Activated CD4-positive, alpha-beta memory T cell treated with anti-CD3 and anti-CD28 coated beads, Interleukin-2, amount 10 ng/mL, durations not matched to agents 7 days and 5 days (primary cell): ENCODE data around the gene KDM4B. TPM values are rescaled to one million over a fixed set of nuclear protein-coding genes. Genes with fewer than 3 reads are reported as not detected.
"Not testable (repeated sequence)": the region's sequence is repeated elsewhere in the genome, so short reads cannot be mapped to it uniquely, and the experiment has no call there.

Experiments
- CTCF ChIA-PET: fragments of 350-600 bp; sonication (Branson Sonifier 250); formaldehyde crosslinking; loops from one replicate; lab custom pipeline; 2021; ENCODE audit warnings: antibody characterized with exemption, inconsistent platforms; lab: Charles Lee
- POLR2A ChIA-PET: fragments of 350-600 bp; sonication (Branson Sonifier 250); formaldehyde crosslinking; loops from one replicate; lab custom pipeline; 2021; ENCODE audit warnings: antibody characterized with exemption; lab: Charles Lee
- DNase-seq: peaks from one replicate; pipeline ENCODE4 v3.0.0-alpha.2; 2020
- H3K27ac Mint-ChIP-seq: one replicate; pipeline ENCODE4 v1.8.0; 2021; ENCODE audit warnings: mild to moderate bottlenecking, mixed read lengths
- H3K27me3 Mint-ChIP-seq: one replicate; pipeline ENCODE4 v1.8.0; 2021; ENCODE audit warnings: mixed read lengths
- H3K36me3 Mint-ChIP-seq: one replicate; pipeline ENCODE4 v1.8.0; 2021; ENCODE audit warnings: low read depth, mixed read lengths
- H3K4me1 Mint-ChIP-seq: one replicate; pipeline ENCODE4 v1.8.0; 2021; ENCODE audit warnings: mixed read lengths
- H3K4me3 Mint-ChIP-seq: one replicate; pipeline ENCODE4 v1.8.0; 2021; ENCODE audit warnings: mild to moderate bottlenecking, mixed read lengths
- H3K9me3 Mint-ChIP-seq: one replicate; pipeline ENCODE4 v1.8.0; 2021; ENCODE audit warnings: mixed read lengths
- total RNA-seq, 2 experiments: library from RNA; stranded (reverse); gene quantifications; one replicate each; pipeline ENCODE4 v1.2.3, GENCODE V29; 2021

Gene KDM4B
- total RNA-seq, 2 experiments from 2014 or later: 46.3 to 50.9 TPM

GRCh38 chr19:4951656-4952055 lies 17.3 kb upstream of the KDM4B start:
- ChIA-PET CTCF (no interaction called here), POLR2A (interaction anchor here (0.7 kb wide), 1 partner anchor 20 kb away, joined by 3 read pairs; no protein-coding TSS in a partner anchor)
- Mint-ChIP-seq H3K27me3 (no peaks in the 10 kb centered on the region), H3K36me3 (peaks cover 64% of the 10 kb centered on the region), H3K27ac (peak overlapping the region; percentile 34), H3K9me3 (no peaks in the 10 kb centered on the region), H3K4me3 (no peak overlapping the region), H3K4me1 (no peaks in the 10 kb centered on the region)
- DNase-seq: no peak

- ChIA-PET POLR2A (no interaction called here), CTCF (interaction anchor here (0.6 to 0.7 kb wide), 2 partner anchors 81 to 1403 kb away, joined by 3 read pairs; no protein-coding TSS in a partner anchor)
- peaks cover 59% of the 10 kb centered on the region for H3K36me3 Mint-ChIP-seq
- no peak overlapping the region for H3K4me3 Mint-ChIP-seq
- H3K9me3 Mint-ChIP-seq: no peaks in the 10 kb centered on the region
- no peaks in the 10 kb centered on the region for H3K4me1 Mint-ChIP-seq
- DNase-seq: no peak
- H3K27ac Mint-ChIP-seq: peak overlapping the region; percentile 19
- H3K27me3 Mint-ChIP-seq: no peaks in the 10 kb centered on the region
Measured at GRCh38 chr19:4952945-4953344, 16.0 kb upstream of the KDM4B start.

DNA sequence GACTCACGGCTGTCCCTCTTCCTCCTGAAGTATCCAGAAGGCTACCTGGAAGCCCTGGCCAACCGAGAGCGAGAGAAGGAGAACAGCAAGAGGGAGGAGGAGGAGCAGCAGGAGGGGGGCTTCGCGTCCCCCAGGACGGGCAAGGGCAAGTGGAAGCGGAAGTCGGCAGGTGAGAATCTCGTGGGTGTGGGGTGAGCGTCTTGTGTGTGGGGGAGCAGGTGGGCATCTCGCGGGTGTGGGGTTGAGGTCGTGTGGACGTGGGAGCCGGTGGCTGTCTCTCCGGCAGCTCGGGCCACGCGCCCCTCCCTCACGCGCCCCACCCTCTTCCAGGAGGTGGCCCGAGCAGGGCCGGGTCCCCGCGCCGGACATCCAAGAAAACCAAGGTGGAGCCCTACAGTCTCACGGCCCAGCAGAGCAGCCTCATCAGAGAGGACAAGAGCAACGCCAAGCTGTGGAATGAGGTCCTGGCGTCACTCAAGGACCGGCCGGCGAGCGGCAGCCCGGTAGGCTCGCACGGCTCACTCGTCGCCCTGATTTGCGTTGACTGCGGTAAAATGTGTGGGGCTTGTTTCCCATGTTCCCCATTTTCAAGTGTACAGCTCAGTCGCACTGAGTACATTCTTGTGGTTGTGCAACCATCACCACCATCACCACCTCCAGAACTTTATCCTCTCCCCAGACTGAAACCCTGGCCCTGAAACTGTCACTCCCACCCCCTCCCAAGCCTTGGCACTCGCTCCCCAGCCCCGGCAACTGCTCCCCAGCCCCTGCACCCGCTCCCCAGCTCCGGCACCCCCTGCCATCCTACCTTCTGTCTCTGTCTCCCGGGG lies 14.4 kb upstream of the KDM4B start:
- DNase-seq, H3K4me1 Mint-ChIP-seq, H3K9me3 Mint-ChIP-seq, POLR2A ChIA-PET, CTCF ChIA-PET, H3K27me3 Mint-ChIP-seq, H3K4me3 Mint-ChIP-seq, H3K27ac Mint-ChIP-seq: not testable (repeated sequence)
- H3K36me3 Mint-ChIP-seq: peaks cover 60% of the 10 kb centered on the region

DNA sequence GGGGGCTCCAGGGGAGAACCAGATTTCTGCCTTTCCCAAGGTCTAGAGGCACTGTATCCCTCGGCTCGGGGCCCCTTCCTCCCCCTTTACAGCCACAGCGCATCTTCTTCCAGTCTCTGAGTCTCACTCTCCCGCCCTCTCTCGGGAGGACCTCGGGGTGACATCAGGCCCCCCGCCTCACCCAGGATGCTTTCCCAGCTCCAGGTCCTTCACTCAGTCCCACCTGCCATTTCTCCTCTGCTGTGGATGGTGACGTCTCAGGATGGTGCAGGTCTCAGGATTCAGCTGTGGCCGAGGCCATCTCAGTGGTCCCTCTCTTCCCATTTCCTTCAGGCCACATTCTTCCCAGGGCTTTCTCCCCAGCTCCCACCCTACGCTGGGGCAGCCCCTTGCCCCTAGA lies 13.6 kb upstream of the KDM4B start:
- H3K4me1 Mint-ChIP-seq: no peaks in the 10 kb centered on the region
- no peak for DNase-seq
- ChIA-PET CTCF (no interaction called here), POLR2A (no interaction called here)
- peaks cover 65% of the 10 kb centered on the region for H3K36me3 Mint-ChIP-seq
- no peaks in the 10 kb centered on the region for H3K27me3 Mint-ChIP-seq
- no peaks in the 10 kb centered on the region for H3K9me3 Mint-ChIP-seq
- no peak overlapping the region for H3K4me3 Mint-ChIP-seq
- H3K27ac Mint-ChIP-seq: peak overlapping the region; percentile 10

- no peaks in the 10 kb centered on the region for H3K4me1 Mint-ChIP-seq
- H3K27ac Mint-ChIP-seq: no peak overlapping the region
- ChIA-PET POLR2A (interaction anchor here (1.3 kb wide), 1 partner anchor 46 kb away, joined by 3 read pairs; no protein-coding TSS in a partner anchor), CTCF (no interaction called here)
- peaks cover 59% of the 10 kb centered on the region for H3K36me3 Mint-ChIP-seq
- H3K9me3 Mint-ChIP-seq: no peaks in the 10 kb centered on the region
- no peak for DNase-seq
- no peak overlapping the region for H3K4me3 Mint-ChIP-seq
- H3K27me3 Mint-ChIP-seq: no peaks in the 10 kb centered on the region
Measured at GRCh38 chr19:4957981-4958380, 10.9 kb upstream of the KDM4B start.

DNA sequence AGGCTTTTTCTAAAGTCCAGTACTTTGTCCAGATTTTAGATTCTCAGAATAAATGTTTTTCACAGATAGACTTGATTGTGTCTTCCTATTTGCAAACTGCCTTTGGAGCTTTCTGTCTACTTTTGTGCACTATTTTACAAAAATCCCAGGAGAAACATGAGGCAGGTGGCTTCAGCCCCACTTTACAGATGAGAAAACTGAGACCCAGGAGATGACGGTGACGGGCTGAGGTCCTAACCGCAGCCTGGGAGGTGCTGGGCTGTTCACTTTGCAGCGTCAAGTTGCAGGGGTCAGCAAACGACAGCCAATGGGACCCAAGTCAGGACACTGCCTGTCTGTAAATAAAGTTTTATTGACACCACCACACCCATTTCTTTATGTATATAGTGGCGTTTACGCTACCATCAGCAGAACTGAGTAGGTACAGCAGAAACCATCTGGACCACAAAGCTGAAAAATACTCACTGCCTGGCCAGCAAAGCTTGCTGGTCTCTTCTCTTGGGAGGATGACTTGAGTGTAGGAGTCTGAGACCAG lies 6.8 kb upstream of the KDM4B start:
- Mint-ChIP-seq H3K36me3 (peaks cover 48% of the 10 kb centered on the region), H3K4me3 (no peak overlapping the region), H3K27me3 (no peaks in the 10 kb centered on the region), H3K4me1 (peaks cover under 1% of the 10 kb centered on the region), H3K9me3 (no peaks in the 10 kb centered on the region), H3K27ac (no peak overlapping the region)
- DNase-seq: no peak
- POLR2A ChIA-PET: no interaction called here
- CTCF ChIA-PET: no interaction called here

GRCh38 chr19:4965061-4965460 lies 3.9 kb upstream of the KDM4B start:
- Mint-ChIP-seq H3K36me3 (peaks cover 40% of the 10 kb centered on the region), H3K4me3 (no peak overlapping the region), H3K27ac (no peak overlapping the region), H3K4me1 (peaks cover 15% of the 10 kb centered on the region), H3K27me3 (no peaks in the 10 kb centered on the region), H3K9me3 (no peaks in the 10 kb centered on the region)
- ChIA-PET POLR2A (no interaction called here), CTCF (interaction anchor here (0.6 kb wide), 1 partner anchor 106 kb away, joined by 4 read pairs; no protein-coding TSS in a partner anchor)
- DNase-seq: no peak

GRCh38 chr19:4966591-4966990 lies 2.3 kb upstream of the KDM4B start:
- Mint-ChIP-seq H3K4me3 (no peak overlapping the region), H3K27ac (peak overlapping the region; percentile 2), H3K9me3 (no peaks in the 10 kb centered on the region), H3K27me3 (no peaks in the 10 kb centered on the region), H3K36me3 (peaks cover 43% of the 10 kb centered on the region), H3K4me1 (peaks cover 30% of the 10 kb centered on the region)
- POLR2A ChIA-PET: no interaction called here
- no peak for DNase-seq
- CTCF ChIA-PET: no interaction called here

- POLR2A ChIA-PET: interaction anchor here (0.9 to 5.7 kb wide), 5 partner anchors 9 to 752 kb away, joined by 3 to 65 read pairs (median 4); partner anchors contain the start of genes CATSPERD and LONP1
- H3K27me3 Mint-ChIP-seq: no peaks in the 10 kb centered on the region
Measured at GRCh38 chr19:4967738-4968461, 1.0 kb upstream of the KDM4B start.

GRCh38 chr19:4969292-4969771 lies 419 bp downstream of the KDM4B start:
- POLR2A ChIA-PET: interaction anchor here (0.6 to 5.7 kb wide), 9 partner anchors 10 to 751 kb away, joined by 3 to 65 read pairs (median 3); partner anchors contain the start of genes CATSPERD, FEM1A, LONP1 and PLIN3
- Mint-ChIP-seq H3K27me3 (no peaks in the 10 kb centered on the region), H3K27ac (peak overlapping the region; percentile 77), H3K9me3 (no peaks in the 10 kb centered on the region), H3K36me3 (peaks cover 24% of the 10 kb centered on the region), H3K4me1 (peaks cover 36% of the 10 kb centered on the region), H3K4me3 (peak overlapping the region; percentile 86)
- no peak for DNase-seq
- CTCF ChIA-PET: interaction anchor here (0.5 to 1.7 kb wide), 9 partner anchors 33 to 963 kb away, joined by 3 to 12 read pairs (median 5); partner anchors contain the start of gene FEM1A

More at GRCh38 chr19:4967738-4968461, 1.0 kb upstream of the KDM4B start:
- CTCF ChIA-PET: interaction anchor here (0.7 to 1.7 kb wide), 10 partner anchors 9 to 1682 kb away, joined by 3 to 12 read pairs (median 5); partner anchors contain the start of gene FEM1A
- peak overlapping the region; percentile 68 for H3K4me3 Mint-ChIP-seq
- peaks cover 31% of the 10 kb centered on the region for H3K36me3 Mint-ChIP-seq
- no peaks in the 10 kb centered on the region for H3K9me3 Mint-ChIP-seq
- H3K27ac Mint-ChIP-seq: peak overlapping the region; percentile 88
- no peak for DNase-seq
- H3K4me1 Mint-ChIP-seq: peaks cover 35% of the 10 kb centered on the region

DNA sequence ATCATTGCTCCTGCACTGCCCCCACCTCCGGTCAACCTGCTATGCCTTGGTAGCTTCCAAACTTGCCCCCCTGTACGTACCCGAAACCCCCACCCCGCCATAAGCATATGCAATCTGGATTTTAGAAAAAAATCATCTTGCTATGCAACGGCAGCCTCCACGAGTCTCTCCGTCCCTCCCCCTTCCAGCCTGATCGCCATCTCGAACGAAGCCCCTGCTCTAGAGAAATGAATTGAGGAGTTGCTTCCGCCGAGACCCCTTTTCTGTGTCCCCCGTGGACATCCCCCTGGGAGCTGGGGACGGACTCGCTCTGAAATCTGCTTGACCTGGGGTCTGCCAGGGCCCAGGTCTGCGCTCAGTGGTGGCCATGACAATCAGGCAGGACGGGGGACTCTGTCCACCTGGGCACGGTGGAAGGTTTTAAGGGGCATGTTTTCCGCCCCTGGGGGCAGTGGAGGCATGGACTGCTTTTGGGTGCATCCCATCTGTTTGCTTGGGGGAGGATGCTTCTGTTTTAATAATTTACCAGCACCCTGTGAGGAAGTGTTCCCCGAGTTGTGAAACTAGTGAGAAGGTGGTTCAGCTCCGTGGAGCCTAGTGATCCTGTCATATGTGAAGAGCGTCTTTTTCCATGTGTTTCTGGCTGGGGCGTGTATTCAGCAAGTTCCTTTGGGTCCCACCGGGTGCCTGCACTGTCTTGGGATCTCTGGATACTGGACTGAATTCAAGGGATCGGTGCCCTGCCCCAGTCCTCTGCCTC lies 1.0 kb downstream of the KDM4B start:
- ChIA-PET POLR2A (interaction anchor here (0.6 to 5.7 kb wide), 4 partner anchors 11 to 179 kb away, joined by 3 to 65 read pairs (median 3); partner anchors contain the start of genes FEM1A and PLIN3), CTCF (interaction anchor here (1.6 to 2.0 kb wide), 3 partner anchors 58 to 179 kb away, joined by 7 to 12 read pairs (median 9); partner anchors contain the start of gene FEM1A)
- Mint-ChIP-seq H3K4me1 (peaks cover 37% of the 10 kb centered on the region), H3K4me3 (peak overlapping the region; percentile 86), H3K9me3 (no peaks in the 10 kb centered on the region), H3K27me3 (no peaks in the 10 kb centered on the region), H3K36me3 (peaks cover 19% of the 10 kb centered on the region), H3K27ac (peak overlapping the region; percentile 77)
- peak; percentile 25 for DNase-seq
